ENCODE results near the gene MRTFB.

GRCh38 chr16:14146445-14146844, 75.3 kb downstream of the MRTFB start:
- TF ChIP-seq, protein P1, sequence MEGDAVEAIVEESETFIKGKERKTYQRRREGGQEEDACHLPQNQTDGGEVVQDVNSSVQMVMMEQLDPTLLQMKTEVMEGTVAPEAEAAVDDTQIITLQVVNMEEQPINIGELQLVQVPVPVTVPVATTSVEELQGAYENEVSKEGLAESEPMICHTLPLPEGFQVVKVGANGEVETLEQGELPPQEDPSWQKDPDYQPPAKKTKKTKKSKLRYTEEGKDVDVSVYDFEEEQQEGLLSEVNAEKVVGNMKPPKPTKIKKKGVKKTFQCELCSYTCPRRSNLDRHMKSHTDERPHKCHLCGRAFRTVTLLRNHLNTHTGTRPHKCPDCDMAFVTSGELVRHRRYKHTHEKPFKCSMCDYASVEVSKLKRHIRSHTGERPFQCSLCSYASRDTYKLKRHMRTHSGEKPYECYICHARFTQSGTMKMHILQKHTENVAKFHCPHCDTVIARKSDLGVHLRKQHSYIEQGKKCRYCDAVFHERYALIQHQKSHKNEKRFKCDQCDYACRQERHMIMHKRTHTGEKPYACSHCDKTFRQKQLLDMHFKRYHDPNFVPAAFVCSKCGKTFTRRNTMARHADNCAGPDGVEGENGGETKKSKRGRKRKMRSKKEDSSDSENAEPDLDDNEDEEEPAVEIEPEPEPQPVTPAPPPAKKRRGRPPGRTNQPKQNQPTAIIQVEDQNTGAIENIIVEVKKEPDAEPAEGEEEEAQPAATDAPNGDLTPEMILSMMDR (IDR thresholded peaks at IDR 0.05), result no peak
- no peak for TF ChIP-seq POLR2AphosphoS5 (IDR thresholded peaks at IDR 0.05)

Measured in suprapubic skin (tissue), 3 donors.